Activated CD4-positive, alpha-beta T cell treated with anti-CD3 and anti-CD28 coated beads for 1 hour (primary cell): Measurements from ENCODE around the gene MIX23.
A peak's percentile ranks its signal among the peaks of the same experiment; 100 is the strongest.

Source experiments
- DNase-seq: peaks from one replicate; pipeline ENCODE4 v3.0.0-alpha.2; 2020

MIX23 gene

DNA sequence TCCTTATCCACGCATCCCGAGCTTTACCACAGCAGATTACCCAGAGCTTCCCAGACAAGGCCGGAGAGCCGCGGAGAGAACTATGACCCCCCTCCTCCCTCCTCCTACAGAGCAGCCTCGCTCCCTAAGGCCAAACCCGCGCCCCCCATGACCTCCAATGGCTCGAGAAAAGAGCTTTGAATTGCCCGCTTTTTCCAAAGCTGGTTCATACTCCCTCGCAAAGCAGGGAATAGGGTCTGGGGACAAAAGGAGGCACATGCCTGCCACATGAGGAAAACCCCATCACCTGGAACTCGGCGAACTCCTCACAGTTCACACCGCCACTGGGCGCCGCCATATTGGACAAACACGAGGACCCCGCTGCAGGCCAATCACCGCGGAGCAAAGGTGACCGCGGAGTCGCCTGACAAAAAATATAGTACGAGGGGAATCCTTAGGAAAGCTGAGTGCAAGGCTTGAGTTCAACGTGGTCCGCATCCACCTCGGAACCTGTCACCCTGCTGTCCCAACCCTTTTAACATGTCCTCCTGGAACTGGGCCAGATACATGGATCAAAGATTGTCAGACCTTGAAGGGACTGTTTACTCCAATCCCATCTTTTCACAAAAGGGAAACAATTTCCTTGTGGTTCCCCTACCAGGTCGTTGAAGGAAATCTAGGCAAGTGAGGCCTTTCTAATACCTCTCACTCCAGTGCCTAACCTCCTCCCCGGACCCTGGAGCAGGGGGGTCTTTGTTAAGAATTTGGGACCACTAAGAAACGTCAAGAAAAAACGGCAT lies at the start of gene MIX23:
MIX23 (minus strand) TSS at position 344 of the 779 bp plus-strand sequence; CDS start at position 337, 7 bp downstream.
- peak; percentile 72 for DNase-seq

GRCh38 chr3:122430371-122430770 lies 47.3 kb upstream of the MIX23 start:
- DNase-seq, result no peak

GRCh38 chr3:122427857-122428471 lies 44.9 kb upstream of the MIX23 start:
- DNase-seq, result no peak

- no peak for DNase-seq
Observed at GRCh38 chr3:122421836-122422235, 38.8 kb upstream of the MIX23 start.

GRCh38 chr3:122421101-122421500 lies 38.1 kb upstream of the MIX23 start:
- no peak for DNase-seq

DNA sequence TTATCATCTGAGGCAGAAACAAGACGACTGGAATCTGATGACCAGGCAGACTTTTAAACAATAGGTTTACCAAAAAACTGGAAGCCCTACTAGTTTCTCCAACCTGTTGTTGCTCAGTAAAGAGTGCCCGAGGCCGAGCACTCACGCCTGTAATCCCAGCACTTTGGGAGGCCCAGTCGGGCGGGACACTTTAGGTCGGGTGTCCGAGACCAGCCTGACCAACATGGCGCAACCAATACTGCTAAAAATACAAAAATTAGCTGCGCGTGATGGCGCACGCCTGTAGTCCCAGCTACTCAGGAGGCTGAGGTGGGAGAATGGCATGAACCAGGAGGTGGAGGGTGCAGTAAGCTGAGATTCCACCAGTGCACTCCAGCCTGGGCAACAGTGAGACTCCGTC lies 33.9 kb upstream of the MIX23 start:
- no peak for DNase-seq

GRCh38 chr3:122415762-122416654 lies 33.0 kb upstream of the MIX23 start, which contains the start of gene WDR5B:
Gene WDR5B, minus strand, starts transcription at chr3:122416062. Its CDS starts 534 bp downstream, at chr3:122415528.
- peak; percentile 98 for DNase-seq

DNA sequence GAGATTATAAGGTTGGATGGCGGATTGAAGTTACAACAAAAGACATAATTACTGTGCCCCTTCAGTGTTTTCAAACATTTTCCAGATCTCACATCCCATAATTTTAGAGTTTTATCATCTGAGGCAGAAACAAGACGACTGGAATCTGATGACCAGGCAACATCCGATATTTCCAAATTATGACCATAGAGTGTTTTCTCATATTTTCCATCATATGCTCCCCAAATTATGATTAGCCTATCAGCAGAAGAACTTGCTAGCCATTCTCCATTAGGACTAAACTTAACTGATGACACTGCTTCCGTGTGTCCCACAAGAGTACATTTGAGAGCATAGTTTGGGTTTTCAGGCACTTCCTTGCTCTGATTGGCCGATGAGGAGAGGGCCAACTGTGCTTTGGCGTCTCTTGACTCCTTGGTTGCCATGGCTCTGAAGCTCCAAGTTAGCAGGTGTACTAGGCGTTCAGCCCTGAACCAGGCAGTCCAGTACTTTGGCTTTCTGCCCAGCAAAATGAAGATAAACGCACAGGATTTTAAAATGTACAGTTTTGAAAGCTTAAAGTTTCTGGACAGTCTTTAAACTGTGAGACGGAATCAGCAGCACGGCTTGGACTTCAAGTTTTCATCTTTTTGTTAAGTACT lies 32.2 kb upstream of the MIX23 start:
- DNase-seq, result no peak

DNA sequence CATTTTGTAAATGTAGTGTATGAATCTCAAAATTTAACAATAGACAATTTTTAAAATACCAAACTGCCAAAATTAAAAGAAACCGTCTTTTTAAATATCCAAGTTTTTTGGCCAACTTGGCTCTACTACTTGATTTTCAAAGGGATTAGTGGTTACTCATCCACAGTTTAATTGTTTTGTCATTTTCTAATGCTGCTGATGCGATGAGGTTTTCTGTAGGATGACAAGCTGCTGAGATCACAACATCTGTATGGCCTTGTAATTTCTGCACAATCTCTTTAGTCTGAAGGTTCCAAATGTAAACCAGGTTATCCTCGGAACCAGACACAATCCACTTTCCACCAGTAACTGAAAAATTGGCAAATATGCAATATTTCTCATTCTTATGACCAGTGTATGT lies 31.4 kb upstream of the MIX23 start:
- DNase-seq, result no peak

- no peak for DNase-seq
Observed at GRCh38 chr3:122410639-122411038, 27.6 kb upstream of the MIX23 start.

- no peak for DNase-seq
Observed at GRCh38 chr3:122410111-122410510, 27.1 kb upstream of the MIX23 start.

DNA sequence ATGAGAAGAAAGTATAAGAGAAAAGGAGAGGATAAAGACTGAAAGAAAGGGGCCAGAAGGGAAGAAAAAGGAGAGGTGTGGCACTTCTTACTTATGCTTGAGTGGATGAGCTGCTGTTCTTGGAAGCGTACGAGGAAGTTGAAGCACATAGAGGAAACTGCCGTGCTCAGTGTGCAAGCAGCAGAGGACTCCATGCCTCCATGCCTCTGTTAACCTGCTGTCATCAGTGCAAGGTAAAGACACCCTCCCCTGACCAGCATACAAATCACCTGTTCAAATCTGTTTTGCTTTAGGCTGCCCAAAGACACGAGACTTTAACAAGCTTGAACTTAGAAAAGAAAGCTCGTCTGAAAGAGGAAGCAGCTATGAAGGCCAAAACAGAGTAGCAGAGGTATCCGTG lies 26.4 kb upstream of the MIX23 start:
- DNase-seq, result no peak

- DNase-seq, result no peak
Observed at GRCh38 chr3:122407946-122408345, 24.9 kb upstream of the MIX23 start.

DNA sequence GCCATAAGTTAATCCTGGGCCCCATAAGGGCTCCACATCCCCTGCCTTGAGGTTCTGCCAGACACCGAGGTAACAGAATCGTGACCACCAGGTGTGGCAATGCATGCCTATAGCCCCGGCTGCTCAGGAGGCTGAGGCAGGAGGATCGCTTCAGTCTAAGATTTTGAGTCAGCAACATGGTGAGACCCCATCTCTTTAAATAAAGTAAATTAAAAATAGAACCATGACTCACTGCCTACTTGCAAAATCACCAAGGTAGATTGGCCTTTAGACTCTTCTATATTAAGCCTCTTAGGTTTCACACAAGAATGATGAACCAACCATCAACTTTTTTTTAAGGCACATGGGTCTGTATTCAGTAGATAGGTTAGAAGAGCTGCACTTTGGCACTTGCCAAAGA lies 23.2 kb upstream of the MIX23 start:
- DNase-seq, result no peak

DNA sequence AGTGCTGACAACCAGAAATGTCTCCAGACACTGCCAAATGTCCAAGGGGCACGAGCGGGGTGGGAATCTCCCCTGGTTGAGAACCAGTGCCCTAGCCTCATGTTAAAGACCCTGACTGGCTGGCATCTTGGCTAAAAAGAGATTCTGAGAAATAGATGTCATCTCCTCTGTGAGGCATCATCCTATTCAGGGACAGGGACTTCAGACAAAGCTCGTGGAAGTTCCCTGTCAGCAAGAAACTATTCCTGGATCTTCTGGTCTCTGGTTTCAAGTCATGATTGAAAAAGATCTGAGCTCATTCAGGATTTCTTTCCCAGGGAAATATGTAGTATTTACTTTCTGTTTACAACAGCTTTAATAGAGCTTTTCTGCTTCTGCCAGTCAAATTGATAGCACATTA lies 22.0 kb upstream of the MIX23 start:
- DNase-seq, result no peak

DNA sequence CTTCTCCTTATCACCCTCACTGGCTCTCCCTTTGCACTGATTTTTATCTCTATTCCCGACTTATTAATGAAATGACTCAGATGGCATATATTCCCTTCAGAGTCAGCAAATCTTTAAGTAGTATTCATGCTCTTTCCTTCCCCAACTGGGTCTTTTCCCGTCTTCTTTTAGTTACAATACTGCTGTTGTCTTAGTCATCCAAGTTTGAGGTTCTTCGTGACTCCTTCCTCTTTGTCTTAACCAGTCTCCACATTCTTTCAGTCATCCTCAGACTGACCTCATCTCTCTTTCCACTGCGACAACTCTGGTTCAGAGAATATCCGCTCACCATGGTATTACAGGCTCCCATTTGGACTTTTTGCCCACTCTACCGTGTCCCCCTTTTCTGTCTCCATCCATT lies 20.5 kb upstream of the MIX23 start:
- no peak for DNase-seq

GRCh38 chr3:122398920-122399319 lies 15.9 kb upstream of the MIX23 start:
- DNase-seq, result no peak

GRCh38 chr3:122397201-122397600 lies 14.2 kb upstream of the MIX23 start:
- DNase-seq, result no peak

DNA sequence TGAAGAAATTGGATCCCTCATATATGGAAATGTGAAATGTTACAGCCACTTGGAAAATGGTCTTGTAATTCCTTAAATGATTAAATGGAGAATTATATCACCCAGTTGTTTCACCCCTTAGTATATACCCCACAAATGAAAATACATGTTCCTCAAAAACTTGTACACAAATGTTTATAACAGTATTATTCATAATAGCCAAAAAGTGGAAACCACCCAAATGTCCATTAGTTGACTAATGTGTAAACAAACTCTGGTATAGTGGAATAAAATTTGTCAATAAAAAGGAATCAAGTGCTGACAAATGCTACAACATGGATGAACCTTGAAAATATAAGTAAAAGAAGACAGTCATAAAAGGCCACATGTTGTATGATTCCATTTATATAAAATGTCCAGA lies 13.5 kb upstream of the MIX23 start:
- DNase-seq, result no peak

- DNase-seq, result no peak
Observed at GRCh38 chr3:122395582-122395981, 12.6 kb upstream of the MIX23 start.

DNA sequence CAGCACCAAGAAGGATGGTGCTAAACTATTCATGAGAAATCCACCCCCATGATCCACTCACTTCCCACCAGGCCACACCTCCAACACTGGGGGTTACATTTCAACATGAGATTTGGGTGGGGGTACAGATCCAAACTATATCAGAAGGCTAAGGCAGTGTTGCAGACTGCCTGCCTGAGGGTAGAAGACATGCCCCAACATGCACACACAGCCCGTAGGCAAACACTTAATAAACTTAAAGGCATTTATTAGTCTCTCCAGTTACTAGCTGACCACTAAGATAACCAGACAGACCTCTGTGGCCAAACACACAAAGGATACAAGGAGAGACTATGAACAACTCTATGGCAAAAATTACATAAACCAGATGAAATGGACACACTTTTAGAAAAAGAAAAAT lies 11.1 kb upstream of the MIX23 start:
- DNase-seq, result no peak

GRCh38 chr3:122392868-122393844 lies 10.1 kb upstream of the MIX23 start:
- no peak for DNase-seq
